ENCODE results near the gene YTHDC2.

DNA sequence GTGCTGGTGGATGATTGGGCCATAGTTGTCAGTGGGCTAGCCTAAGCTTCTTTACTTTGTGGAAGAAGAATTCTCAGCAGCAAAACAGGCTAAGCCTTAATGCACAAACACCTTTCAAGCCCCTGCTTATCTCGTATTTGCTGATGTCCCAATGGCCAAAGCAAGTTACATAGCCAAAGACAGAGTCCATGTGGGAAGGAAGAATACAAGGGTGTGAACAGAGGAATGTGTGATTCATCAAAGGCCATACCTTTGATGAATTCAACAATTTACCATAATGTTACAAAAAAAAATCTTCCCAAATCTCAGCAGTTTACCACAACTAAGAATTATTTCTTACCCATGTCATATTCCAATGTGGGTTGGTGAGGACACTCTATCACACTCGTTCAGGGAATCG is 1.2 kb upstream of the YTHDC2 start:
- TF ChIP-seq CTCF (IDR thresholded peaks at IDR 0.05) (no peak), POLR2AphosphoS5 (IDR thresholded peaks at IDR 0.05) (no peak), POLR2A (IDR thresholded peaks at IDR 0.05) (no peak)
